CD4-positive, alpha-beta T cell (primary cell): ENCODE data around the gene KCNIP2. TPM values are rescaled to one million over a fixed set of nuclear protein-coding genes. Genes with fewer than 3 reads are reported as not detected.

ENCODE experiments used
- ATAC-seq: fragments of 200-7000 bp; cut with Tn5 transposase; one replicate; pipeline ENCODE4 v1.10.0; 2022; ENCODE audit warnings: mild to moderate bottlenecking; ENCODE audit not compliant: poor library complexity
- CTCF ChIA-PET: fragments of 350-600 bp; sonication (Branson Sonifier 250); formaldehyde crosslinking; loops from one replicate; lab custom pipeline; 2021; ENCODE audit warnings: antibody characterized with exemption, inconsistent platforms; lab: Charles Lee
- POLR2A ChIA-PET: fragments of 350-600 bp; sonication (Branson Sonifier 250); formaldehyde crosslinking; loops from one replicate; lab custom pipeline; 2021; ENCODE audit warnings: antibody characterized with exemption, inconsistent platforms; lab: Charles Lee
- DNase-seq, 14 experiments: peaks; one replicate each; pipeline ENCODE4 v3.0.0-alpha.2; 2013 to 2020; ENCODE audit warnings: mixed read lengths in 2 of 14
- H3K27ac ChIP-seq, 2 donors: one replicate each; pipeline versions ENCODE4 v1.5.1 to v1.7.0; 2013; ENCODE audit warnings: low read length in 2 of 2, low read depth in 1 of 2, mild to moderate bottlenecking in 1 of 2
- H3K27me3 ChIP-seq, 2 experiments: 1 replicate in 1 of 2; 2 replicates in 1 of 2; pipeline versions ENCODE4 v1.6.1 to v1.7.0; 2013; ENCODE audit warnings: low read length in 2 of 2, control low read depth in 1 of 2, mild to moderate bottlenecking in 1 of 2, moderate library complexity in 1 of 2; ENCODE audit not compliant: insufficient read depth in 2 of 2, control insufficient read depth in 1 of 2
- H3K36me3 ChIP-seq: one replicate; pipeline ENCODE4 v1.6.1; 2013; ENCODE audit warnings: low read length, control low read depth; ENCODE audit not compliant: insufficient read depth
- H3K4me1 ChIP-seq: one replicate; pipeline ENCODE4 v1.6.1; 2013; ENCODE audit warnings: low read length, control low read depth; ENCODE audit not compliant: insufficient read depth
- H3K4me3 ChIP-seq: one replicate; pipeline ENCODE4 v1.5.1; 2013; ENCODE audit warnings: mild to moderate bottlenecking, low read length, moderate library complexity
- H3K9me3 ChIP-seq, 2 experiments: 1 replicate in 1 of 2; 2 replicates in 1 of 2; pipeline versions ENCODE4 v1.6.1 to v1.7.0; 2013; ENCODE audit warnings: low read length in 2 of 2, mild to moderate bottlenecking in 2 of 2, control low read depth in 1 of 2, moderate library complexity in 1 of 2; ENCODE audit not compliant: control insufficient read depth in 1 of 2, insufficient read depth in 1 of 2
- H3K27ac Mint-ChIP-seq: one replicate; pipeline ENCODE4 v1.8.0; 2020; ENCODE audit warnings: mixed read lengths
- H3K27me3 Mint-ChIP-seq: one replicate; pipeline ENCODE4 v1.8.0; 2021; ENCODE audit warnings: mixed read lengths
- H3K36me3 Mint-ChIP-seq: one replicate; pipeline ENCODE4 v1.8.0; 2021; ENCODE audit warnings: low read depth, mixed read lengths
- H3K4me1 Mint-ChIP-seq: one replicate; pipeline ENCODE4 v1.8.0; 2021; ENCODE audit warnings: low read depth, mixed read lengths
- H3K4me3 Mint-ChIP-seq: one replicate; pipeline ENCODE4 v1.8.0; 2020; ENCODE audit warnings: mild to moderate bottlenecking, mixed read lengths
- H3K9me3 Mint-ChIP-seq: one replicate; pipeline ENCODE4 v1.8.0; 2020; ENCODE audit warnings: mixed read lengths
- CTCF ChIP-seq: fragments of 200-600 bp; IDR thresholded peaks from one replicate; pipeline ENCODE4 v1.8.0; 2022; ENCODE audit warnings: antibody characterized with exemption, mild to moderate bottlenecking
- intact Hi-C, 2 experiments: fragments of 100-400 bp; cut with DNase I in 1 of 2; cut with micrococcal nuclease in 1 of 2; formaldehyde crosslinking; loops; one replicate each; pipeline versions ENCODE4 v1.15.1 to v1.9.0; 2023 to 2025; cut with DNase I, micrococcal nuclease
- total RNA-seq, 174 experiments: library from RNA in 2 of 174; stranded (reverse) in 2 of 174; gene quantifications; one replicate each; pipeline ENCODE4 v1.2.3 and lab custom pipeline; 2021 to 2026

Gene KCNIP2
- total RNA-seq, 2 experiments from 2014 or later = 0.77 to 1.6 TPM

- H3K4me3 ChIP-seq = no peak overlapping the region
- peaks cover 7% of the 10 kb centered on the region for H3K36me3 Mint-ChIP-seq
- no peaks in the 10 kb centered on the region for H3K27me3 ChIP-seq
- TF ChIP-seq CTCF = no peak
- ChIA-PET POLR2A (interaction anchor here (0.9 to 16.7 kb wide), 3 partner anchors 18 to 316 kb away, joined by 3 to 223 read pairs (median 3); partner anchors contain the start of genes NOLC1 and OGA), CTCF (interaction anchor here (0.7 to 2.0 kb wide), 7 partner anchors 17 to 56 kb away, joined by 3 to 21 read pairs (median 5); partner anchors contain the start of genes NPM3 and OGA)
- H3K9me3 Mint-ChIP-seq = no peaks in the 10 kb centered on the region
- H3K9me3 ChIP-seq = no peaks in the 10 kb centered on the region
- DNase-seq = no peak
- intact Hi-C loops = loop anchor here in 1 of 2 experiments (5.0 kb wide), 1 partner anchor 412 kb away; the partner anchor contains the start of gene GBF1
- H3K27me3 Mint-ChIP-seq = peaks cover 5% of the 10 kb centered on the region
- H3K4me1 ChIP-seq = peaks cover 73% of the 10 kb centered on the region
- H3K27ac Mint-ChIP-seq = peak overlapping the region; percentile 69
- H3K4me1 Mint-ChIP-seq = peaks cover 70% of the 10 kb centered on the region
- no peak overlapping the region for H3K27ac ChIP-seq
- no peaks in the 10 kb centered on the region for H3K36me3 ChIP-seq
- no peak for ATAC-seq
- H3K4me3 Mint-ChIP-seq = peak overlapping the region; percentile 57
Measured at GRCh38 chr10:101835362-101835761, 8.2 kb downstream of the KCNIP2 start.

GRCh38 chr10:101834341-101834740 is 9.3 kb downstream of the KCNIP2 start:
- Mint-ChIP-seq H3K27ac (peak overlapping the region; percentile 4), H3K4me1 (peaks cover 69% of the 10 kb centered on the region), H3K36me3 (peaks cover 9% of the 10 kb centered on the region), H3K4me3 (peak overlapping the region; percentile 65), H3K27me3 (peaks cover 5% of the 10 kb centered on the region), H3K9me3 (no peaks in the 10 kb centered on the region)
- Histone ChIP-seq H3K9me3 (no peaks in the 10 kb centered on the region), H3K4me3 (no peak overlapping the region), H3K4me1 (peaks cover 72% of the 10 kb centered on the region), H3K27me3 (no peaks in the 10 kb centered on the region), H3K36me3 (no peaks in the 10 kb centered on the region), H3K27ac (no peak overlapping the region)
- ATAC-seq = no peak
- POLR2A ChIA-PET = interaction anchor here (16.7 kb wide), 1 partner anchor 17 kb away, joined by 223 read pairs; the partner anchor contains the start of gene OGA
- intact Hi-C loops = loop anchor here (5.0 kb wide), 3 partner anchors 52 to 283 kb away; partner anchors contain the start of genes NPM3 (in 2 of the 2) and ARMH3 (in 1 of the 2)
- CTCF ChIA-PET = no interaction called here
- peak in 4 of 14 experiments; percentile 47 to 64 (median 58) for DNase-seq
- no peak for TF ChIP-seq CTCF

- H3K4me3 ChIP-seq = no peak overlapping the region
- Mint-ChIP-seq H3K27ac (peak overlapping the region; percentile 4), H3K27me3 (peaks cover 5% of the 10 kb centered on the region), H3K4me1 (peaks cover 62% of the 10 kb centered on the region), H3K36me3 (peaks cover 9% of the 10 kb centered on the region), H3K9me3 (no peaks in the 10 kb centered on the region), H3K4me3 (peak overlapping the region; percentile 67)
- POLR2A ChIA-PET = interaction anchor here (16.7 kb wide), 1 partner anchor 16 kb away, joined by 223 read pairs; the partner anchor contains the start of gene OGA
- no peak for ATAC-seq
- DNase-seq = no peak
- H3K4me1 ChIP-seq = peaks cover 78% of the 10 kb centered on the region
- H3K27me3 ChIP-seq = no peaks in the 10 kb centered on the region
- no peak for TF ChIP-seq CTCF
- H3K9me3 ChIP-seq = no peaks in the 10 kb centered on the region
- no peaks in the 10 kb centered on the region for H3K36me3 ChIP-seq
- peak overlapping the region in 1 of 2 donors; percentile 11 for H3K27ac ChIP-seq
- CTCF ChIA-PET = no interaction called here
- intact Hi-C loops = loop anchor here (5.0 kb wide), 3 partner anchors 51 to 284 kb away; partner anchors contain the start of genes NPM3 (in 2 of the 2) and ARMH3 (in 1 of the 2)
Measured at GRCh38 chr10:101833466-101833865, 10.1 kb downstream of the KCNIP2 start.
